Measurements from ENCODE around the gene RGS12.

The RGS12 gene

DNA sequence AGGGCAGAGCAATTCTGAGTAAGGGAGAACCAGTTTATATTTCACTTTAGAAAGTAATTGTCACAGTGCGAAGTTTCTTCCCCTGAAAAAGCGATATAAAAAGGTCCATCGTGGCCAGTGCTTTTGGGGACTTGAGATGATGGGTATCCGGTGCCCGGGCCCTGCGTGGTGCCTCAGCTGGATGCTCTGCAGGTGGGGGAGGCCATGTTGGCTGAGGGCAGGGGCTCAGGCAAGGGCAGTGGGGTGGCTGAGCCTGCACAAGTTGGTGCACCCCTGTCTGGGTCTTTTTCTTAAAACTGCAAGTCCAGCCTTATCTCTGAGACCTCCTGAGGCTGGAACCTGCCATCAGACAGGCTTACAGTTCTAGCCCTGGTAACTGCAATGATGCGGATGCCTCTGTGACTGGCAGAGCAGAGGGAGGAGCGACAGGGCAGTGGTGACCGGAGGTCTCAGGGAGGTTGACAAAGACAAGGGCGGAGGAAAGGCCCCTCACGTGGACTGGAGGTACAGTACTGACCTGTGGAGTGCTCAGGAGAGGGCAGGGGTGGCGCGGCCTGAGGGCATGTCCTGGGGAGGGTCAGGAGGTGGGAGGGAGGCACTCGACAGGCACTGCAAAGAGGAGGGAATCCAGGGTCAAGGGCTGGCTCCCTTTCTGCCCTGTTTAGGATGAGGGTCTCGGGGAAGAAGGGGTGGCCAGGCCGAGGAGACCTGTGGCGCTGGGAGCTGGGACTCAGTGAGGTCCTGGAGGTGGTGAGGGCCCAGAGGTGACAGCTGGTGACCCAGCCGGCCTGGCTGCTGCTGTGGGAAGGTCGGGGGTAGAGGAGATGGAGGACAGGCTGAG lies 1.8 kb downstream of the RGS12 start:
- DNase-seq (ENCODE audit: low read depth in 1 of 2, low spot score in 1 of 2): no peak
- Histone ChIP-seq H3K27me3 (ENCODE audit: insufficient read depth, poor library complexity, severe bottlenecking) (peaks cover 13% of the 10 kb centered on the region), H3K4me3 (replicated peaks; ENCODE audit: insufficient read depth, low read length) (no peak overlapping the region), H3K27ac (replicated peaks) (no peak overlapping the region)
- TF ChIP-seq, protein P1, sequence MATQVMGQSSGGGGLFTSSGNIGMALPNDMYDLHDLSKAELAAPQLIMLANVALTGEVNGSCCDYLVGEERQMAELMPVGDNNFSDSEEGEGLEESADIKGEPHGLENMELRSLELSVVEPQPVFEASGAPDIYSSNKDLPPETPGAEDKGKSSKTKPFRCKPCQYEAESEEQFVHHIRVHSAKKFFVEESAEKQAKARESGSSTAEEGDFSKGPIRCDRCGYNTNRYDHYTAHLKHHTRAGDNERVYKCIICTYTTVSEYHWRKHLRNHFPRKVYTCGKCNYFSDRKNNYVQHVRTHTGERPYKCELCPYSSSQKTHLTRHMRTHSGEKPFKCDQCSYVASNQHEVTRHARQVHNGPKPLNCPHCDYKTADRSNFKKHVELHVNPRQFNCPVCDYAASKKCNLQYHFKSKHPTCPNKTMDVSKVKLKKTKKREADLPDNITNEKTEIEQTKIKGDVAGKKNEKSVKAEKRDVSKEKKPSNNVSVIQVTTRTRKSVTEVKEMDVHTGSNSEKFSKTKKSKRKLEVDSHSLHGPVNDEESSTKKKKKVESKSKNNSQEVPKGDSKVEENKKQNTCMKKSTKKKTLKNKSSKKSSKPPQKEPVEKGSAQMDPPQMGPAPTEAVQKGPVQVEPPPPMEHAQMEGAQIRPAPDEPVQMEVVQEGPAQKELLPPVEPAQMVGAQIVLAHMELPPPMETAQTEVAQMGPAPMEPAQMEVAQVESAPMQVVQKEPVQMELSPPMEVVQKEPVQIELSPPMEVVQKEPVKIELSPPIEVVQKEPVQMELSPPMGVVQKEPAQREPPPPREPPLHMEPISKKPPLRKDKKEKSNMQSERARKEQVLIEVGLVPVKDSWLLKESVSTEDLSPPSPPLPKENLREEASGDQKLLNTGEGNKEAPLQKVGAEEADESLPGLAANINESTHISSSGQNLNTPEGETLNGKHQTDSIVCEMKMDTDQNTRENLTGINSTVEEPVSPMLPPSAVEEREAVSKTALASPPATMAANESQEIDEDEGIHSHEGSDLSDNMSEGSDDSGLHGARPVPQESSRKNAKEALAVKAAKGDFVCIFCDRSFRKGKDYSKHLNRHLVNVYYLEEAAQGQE (IDR thresholded peaks at IDR 0.05; ENCODE audit: insufficient replicate concordance, low read depth): no peak
- no peak for TF ChIP-seq SPI1 (IDR thresholded peaks at IDR 0.05; ENCODE audit: borderline replicate concordance, low read depth)

DNA sequence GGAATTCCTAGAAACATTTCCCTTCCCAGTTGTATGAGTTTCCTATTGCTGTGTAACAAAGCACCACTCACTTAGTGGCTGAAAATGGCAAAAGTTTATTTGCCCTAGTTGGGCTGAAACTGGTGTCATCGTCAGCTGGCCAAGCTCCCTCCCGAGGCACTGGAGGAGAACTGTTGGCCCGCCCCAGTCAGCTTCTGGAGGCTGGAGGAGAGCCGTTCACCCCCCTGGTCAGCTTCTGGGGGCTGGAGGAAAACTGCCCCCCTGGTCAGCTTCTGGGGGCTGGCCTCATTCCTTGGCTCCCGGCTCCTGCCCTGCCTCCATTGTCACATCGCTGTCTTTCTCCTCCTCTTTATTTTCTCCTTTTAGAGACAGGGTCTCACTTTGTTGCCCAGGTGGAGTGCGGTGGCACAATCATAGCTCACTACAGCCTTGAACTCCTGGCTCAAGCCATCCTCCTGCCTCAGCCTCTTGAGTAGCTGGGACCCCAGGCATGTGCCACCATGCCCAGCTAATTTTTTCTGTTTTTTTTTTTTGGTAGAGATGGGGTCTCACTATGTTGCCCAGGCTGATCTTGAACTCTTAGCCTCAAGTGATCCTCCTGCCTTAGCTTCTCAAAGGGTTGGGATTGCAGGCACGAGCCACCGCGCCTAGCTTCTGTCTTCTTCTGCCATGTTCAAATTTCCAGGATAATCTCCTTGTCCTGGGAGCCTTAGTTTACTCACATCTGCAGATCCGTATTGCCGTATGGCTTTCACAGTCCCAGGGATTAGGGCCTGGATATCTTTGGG lies 3.2 kb downstream of the RGS12 start:
- H3K27me3 ChIP-seq (ENCODE audit: insufficient read depth, poor library complexity, severe bottlenecking): peaks cover 11% of the 10 kb centered on the region
- DNase-seq (ENCODE audit: low read depth in 1 of 2, low spot score in 1 of 2): no peak
- TF ChIP-seq SPI1 (IDR thresholded peaks at IDR 0.05; ENCODE audit: borderline replicate concordance, low read depth) (no peak), GABPA (IDR thresholded peaks at IDR 0.05; ENCODE audit: low read depth) (no peak), POLR2AphosphoS5 (IDR thresholded peaks at IDR 0.05; ENCODE audit: low read depth) (no peak)
- TF ChIP-seq, protein P2, sequence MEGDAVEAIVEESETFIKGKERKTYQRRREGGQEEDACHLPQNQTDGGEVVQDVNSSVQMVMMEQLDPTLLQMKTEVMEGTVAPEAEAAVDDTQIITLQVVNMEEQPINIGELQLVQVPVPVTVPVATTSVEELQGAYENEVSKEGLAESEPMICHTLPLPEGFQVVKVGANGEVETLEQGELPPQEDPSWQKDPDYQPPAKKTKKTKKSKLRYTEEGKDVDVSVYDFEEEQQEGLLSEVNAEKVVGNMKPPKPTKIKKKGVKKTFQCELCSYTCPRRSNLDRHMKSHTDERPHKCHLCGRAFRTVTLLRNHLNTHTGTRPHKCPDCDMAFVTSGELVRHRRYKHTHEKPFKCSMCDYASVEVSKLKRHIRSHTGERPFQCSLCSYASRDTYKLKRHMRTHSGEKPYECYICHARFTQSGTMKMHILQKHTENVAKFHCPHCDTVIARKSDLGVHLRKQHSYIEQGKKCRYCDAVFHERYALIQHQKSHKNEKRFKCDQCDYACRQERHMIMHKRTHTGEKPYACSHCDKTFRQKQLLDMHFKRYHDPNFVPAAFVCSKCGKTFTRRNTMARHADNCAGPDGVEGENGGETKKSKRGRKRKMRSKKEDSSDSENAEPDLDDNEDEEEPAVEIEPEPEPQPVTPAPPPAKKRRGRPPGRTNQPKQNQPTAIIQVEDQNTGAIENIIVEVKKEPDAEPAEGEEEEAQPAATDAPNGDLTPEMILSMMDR (IDR thresholded peaks at IDR 0.05; ENCODE audit: insufficient read depth, low read length): no peak
- TF ChIP-seq, protein P1 (IDR thresholded peaks at IDR 0.05; ENCODE audit: insufficient replicate concordance, low read depth): no peak
- no peak overlapping the region for H3K27ac ChIP-seq (replicated peaks)
- H3K4me3 ChIP-seq (replicated peaks; ENCODE audit: insufficient read depth, low read length): no peak overlapping the region

DNA sequence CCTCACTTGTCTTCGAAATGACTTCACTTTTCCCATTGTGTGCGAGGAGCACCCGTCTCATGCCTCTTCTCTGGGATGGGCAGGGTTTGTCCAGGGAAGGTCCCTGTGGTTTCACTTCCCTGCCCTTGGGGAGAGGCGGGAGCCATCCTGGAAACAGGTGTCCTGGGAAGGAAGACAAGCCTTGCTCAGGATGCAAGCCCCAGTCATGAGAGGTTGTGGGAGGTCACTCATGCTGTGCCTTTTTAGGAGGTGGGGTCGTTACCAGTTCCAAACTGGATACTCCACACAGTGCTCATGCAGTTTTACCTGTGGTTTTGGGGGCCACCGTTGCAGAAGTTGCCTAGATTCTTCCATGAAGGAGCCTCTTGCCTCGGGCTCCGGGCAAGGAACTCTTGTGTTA lies 3.8 kb downstream of the RGS12 start:
- H3K4me3 ChIP-seq (replicated peaks; ENCODE audit: insufficient read depth, low read length): no peak overlapping the region
- H3K27me3 ChIP-seq (ENCODE audit: insufficient read depth, poor library complexity, severe bottlenecking): peaks cover 11% of the 10 kb centered on the region
- DNase-seq (ENCODE audit: low read depth in 1 of 2, low spot score in 1 of 2): no peak
- TF ChIP-seq SPI1 (IDR thresholded peaks at IDR 0.05; ENCODE audit: borderline replicate concordance, low read depth) (no peak), GABPA (IDR thresholded peaks at IDR 0.05; ENCODE audit: low read depth) (no peak), POLR2AphosphoS5 (IDR thresholded peaks at IDR 0.05; ENCODE audit: low read depth) (no peak)
- TF ChIP-seq, protein P1 (IDR thresholded peaks at IDR 0.05; ENCODE audit: insufficient replicate concordance, low read depth): no peak
- TF ChIP-seq, protein P2 (IDR thresholded peaks at IDR 0.05; ENCODE audit: insufficient read depth, low read length): no peak
- H3K27ac ChIP-seq (replicated peaks): no peak overlapping the region
